ENCODE measurements around the gene OR2T4. TPM values are rescaled to one million over a fixed set of nuclear protein-coding genes. Genes with fewer than 3 reads are reported as not detected.

OR2T4 gene
- total and polyA plus RNA-seq, 10 of the 15 experiments (the other 5 are each of a cell fraction or from before 2014, with no cell fraction given) = 0.22 to 0.30 TPM; not detected in 8

DNA sequence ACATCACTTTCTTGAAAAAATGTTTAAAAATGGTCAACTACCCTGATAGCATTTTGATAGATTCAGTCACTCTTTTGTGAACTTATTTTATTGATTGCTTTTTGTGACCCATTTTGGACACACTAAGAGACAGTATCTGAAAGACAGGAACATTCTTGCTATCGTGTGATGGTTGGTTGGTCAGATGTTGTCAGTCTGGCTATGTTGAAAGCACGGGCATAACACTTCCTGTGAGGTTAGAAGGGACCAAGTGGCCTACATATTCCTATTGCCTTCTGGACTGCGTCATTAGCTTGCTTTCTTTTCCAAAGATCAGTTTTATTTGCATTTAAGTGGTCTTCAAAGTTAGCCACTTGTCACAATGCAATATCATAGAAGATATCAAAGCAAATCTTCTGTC, 15.5 kb downstream of the OR2T4 start:
- H3K79me2 ChIP-seq (ENCODE audit: control insufficient read depth, insufficient read depth, low read length) = no peaks in the 10 kb centered on the region
- H3K27ac ChIP-seq (ENCODE audit: control insufficient read depth, insufficient read depth) = no peak overlapping the region
- no peaks in the 10 kb centered on the region for H3K9me3 ChIP-seq (replicated peaks; ENCODE audit: control insufficient read depth, insufficient read depth, low read length)
- CTCF ChIA-PET = no interaction called here
- POLR2A ChIA-PET = no interaction called here
- H4K20me1 ChIP-seq (ENCODE audit: control insufficient read depth, insufficient read depth) = no peaks in the 10 kb centered on the region
- H3K9ac ChIP-seq (ENCODE audit: control insufficient read depth, insufficient read depth, low read length) = no peak overlapping the region
- RAD21 ChIA-PET (ENCODE audit: unreplicated experiment) = no interaction called here
- BruUV-seq (replicated peaks) = no TSS peak
- no peak for DNase-seq (ENCODE audit: low read depth, low spot score)
- TF ChIP-seq LARP7 (IDR thresholded peaks at IDR 0.05) (no peak), NFIC (IDR thresholded peaks at IDR 0.05; ENCODE audit: low read depth, low read length) (no peak), POLR2AphosphoS2 (IDR thresholded peaks at IDR 0.05; ENCODE audit: low read depth, low read length) (no peak), JUNB (IDR thresholded peaks at IDR 0.05) (no peak), CBX5 (IDR thresholded peaks at IDR 0.05; ENCODE audit: low read depth) (no peak), TCF3 (IDR thresholded peaks at IDR 0.05; ENCODE audit: borderline replicate concordance, insufficient read depth, low read depth, low read length) (no peak), SUPT20H (IDR thresholded peaks at IDR 0.05; ENCODE audit: borderline replicate concordance, control insufficient read depth, low read depth, low read length) (no peak), BMI1 (IDR thresholded peaks at IDR 0.05; ENCODE audit: borderline replicate concordance) (no peak), TCF7 (IDR thresholded peaks at IDR 0.05; ENCODE audit: borderline replicate concordance) (no peak), CBX3 (IDR thresholded peaks at IDR 0.05; ENCODE audit: borderline replicate concordance, low read depth) (no peak), KLF5 (IDR thresholded peaks at IDR 0.05; ENCODE audit: partially characterized antibody) (no peak), MXI1 (IDR thresholded peaks at IDR 0.05; ENCODE audit: low read depth, low read length) (no peak), NBN (IDR thresholded peaks at IDR 0.05) (no peak), MTA3 (IDR thresholded peaks at IDR 0.05; ENCODE audit: borderline replicate concordance, low read length) (no peak), RUNX3 (IDR thresholded peaks at IDR 0.05; ENCODE audit: low read length) (no peak), IRF4 (IDR thresholded peaks at IDR 0.05; ENCODE audit: low read depth, low read length) (no peak), IKZF1 (conservative IDR thresholded peaks at IDR 0.05) (no peak), HDAC6 (IDR thresholded peaks at IDR 0.05; ENCODE audit: unreplicated experiment) (no peak)
- TF ChIP-seq, protein P1, sequence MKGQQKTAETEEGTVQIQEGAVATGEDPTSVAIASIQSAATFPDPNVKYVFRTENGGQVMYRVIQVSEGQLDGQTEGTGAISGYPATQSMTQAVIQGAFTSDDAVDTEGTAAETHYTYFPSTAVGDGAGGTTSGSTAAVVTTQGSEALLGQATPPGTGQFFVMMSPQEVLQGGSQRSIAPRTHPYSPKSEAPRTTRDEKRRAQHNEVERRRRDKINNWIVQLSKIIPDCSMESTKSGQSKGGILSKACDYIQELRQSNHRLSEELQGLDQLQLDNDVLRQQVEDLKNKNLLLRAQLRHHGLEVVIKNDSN (IDR thresholded peaks at IDR 0.05; ENCODE audit: borderline replicate concordance, extremely low read length, insufficient read depth, low read depth, low read length) = no peak
- no peaks in the 10 kb centered on the region for H3K27me3 ChIP-seq (replicated peaks in 1 of 2; ENCODE audit: control insufficient read depth in 2 of 2, insufficient read depth in 2 of 2, low read length in 1 of 2)
- ATAC-seq = no peak
- no peaks in the 10 kb centered on the region for H3K4me1 ChIP-seq (ENCODE audit: control insufficient read depth, insufficient read depth, low read length)
- no peak overlapping the region; the same call in 1 of the 2 replicates for H2AFZ ChIP-seq (ENCODE audit: control insufficient read depth, low read depth, low read length)
- WGBS (ENCODE audit: insufficient coverage, insufficient replicate concordance, low lambda C conversion rate, missing lambda C conversion rate) = 0% methylated on average over 3 of the region's 3 CpGs
- no peak overlapping the region for H3K4me3 ChIP-seq
- H3K4me2 ChIP-seq (ENCODE audit: control insufficient read depth, insufficient read depth) = no peak overlapping the region
- SMC1A ChIA-PET (ENCODE audit: uncharacterized antibody, unreplicated experiment) = interaction anchor here (0.6 to 1.5 kb wide), 3 partner anchors 10 to 919 kb away, joined by 3 to 4 read pairs (median 3); partner anchors contain the start of gene OR2B11
- no peaks in the 10 kb centered on the region for H3K36me3 ChIP-seq (ENCODE audit: control insufficient read depth in 2 of 2, insufficient read depth in 2 of 2, low read length in 1 of 2)
- in situ Hi-C loops (cut with MboI) (no loop called here), intact Hi-C loops (cut with micrococcal nuclease; ENCODE audit: unreplicated experiment) (no loop called here)
- no peak for FAIRE-seq
